ENCODE data around the gene SYT10.

Gene SYT10, protein sequence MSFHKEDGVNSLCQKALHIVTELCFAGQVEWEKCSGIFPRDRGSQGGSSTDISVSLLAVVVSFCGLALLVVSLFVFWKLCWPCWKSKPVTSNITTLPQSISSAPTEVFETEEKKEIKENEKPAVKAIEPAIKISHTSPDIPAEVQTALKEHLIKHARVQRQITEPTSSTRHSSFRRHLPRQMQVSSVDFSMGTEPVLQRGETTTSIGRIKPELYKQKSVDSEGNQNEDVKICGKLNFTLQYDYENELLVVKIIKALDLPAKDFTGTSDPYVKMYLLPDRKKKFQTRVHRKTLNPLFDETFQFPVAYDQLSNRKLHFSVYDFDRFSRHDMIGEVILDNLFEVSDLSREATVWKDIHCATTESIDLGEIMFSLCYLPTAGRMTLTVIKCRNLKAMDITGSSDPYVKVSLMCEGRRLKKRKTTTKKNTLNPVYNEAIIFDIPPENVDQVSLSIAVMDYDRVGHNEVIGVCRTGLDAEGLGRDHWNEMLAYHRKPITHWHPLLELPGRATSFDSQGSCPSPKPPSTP

DNA sequence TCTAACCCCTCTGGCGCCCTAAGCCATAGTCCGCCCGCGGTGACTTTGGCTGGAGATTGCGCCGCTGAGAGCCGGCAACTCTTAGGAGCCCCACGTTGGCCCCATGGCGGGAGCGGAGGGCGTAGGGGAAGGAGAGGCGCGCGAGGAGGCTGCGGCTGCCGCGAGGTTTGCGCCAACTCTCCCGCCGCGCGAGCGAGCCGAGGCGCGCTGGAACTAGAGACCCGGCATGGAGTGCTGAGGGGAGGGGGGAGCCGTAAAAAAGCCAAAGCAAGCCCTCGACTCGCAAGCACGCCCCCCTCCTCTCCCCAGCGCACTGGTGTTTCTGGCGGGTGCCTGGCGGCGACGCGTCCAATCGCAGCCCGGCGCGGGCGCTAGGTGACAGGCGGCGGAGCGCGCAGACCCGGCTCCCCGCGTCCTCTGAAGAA lies at the start of gene SYT10:
Gene SYT10 (minus strand): TSS at position 233 of the 425 bp plus-strand sequence. CDS start 297 bp downstream, outside the sequence.
- no peak for DNase-seq (ENCODE audit: low read depth in 1 of 2, low spot score in 1 of 2)
- in situ Hi-C loops (cut with HindIII; ENCODE audit: low pct_unique_long_range_greater_than_20kb, low sequenced_read_pairs), result no loop called here
- no peak for TF ChIP-seq JUND (IDR thresholded peaks at IDR 0.05; ENCODE audit: low read depth)

DNA sequence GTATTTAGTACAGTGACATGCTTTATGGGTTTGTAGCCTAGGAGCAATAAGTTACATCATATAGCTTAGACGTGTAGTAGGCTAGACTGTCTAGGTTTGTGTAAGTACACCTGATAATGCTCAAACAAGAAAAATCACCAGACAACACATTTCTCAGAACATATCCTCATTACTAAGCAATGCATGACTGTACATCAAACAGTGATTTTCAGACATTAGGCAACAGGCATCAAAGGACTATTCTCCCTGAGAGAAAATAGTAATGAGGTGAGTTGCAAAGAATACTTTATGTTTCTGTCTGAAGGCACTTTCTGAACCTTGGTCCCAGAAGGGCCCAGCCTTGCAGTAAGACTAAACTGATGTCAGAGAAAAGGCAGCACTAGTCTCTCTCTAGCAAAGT lies 48.4 kb upstream of the SYT10 start:
- no peak for DNase-seq (ENCODE audit: low read depth in 1 of 2, low spot score in 1 of 2)
- no peak for TF ChIP-seq JUND (IDR thresholded peaks at IDR 0.05; ENCODE audit: low read depth)
- in situ Hi-C loops (cut with HindIII; ENCODE audit: low pct_unique_long_range_greater_than_20kb, low sequenced_read_pairs), result no loop called here

DNA sequence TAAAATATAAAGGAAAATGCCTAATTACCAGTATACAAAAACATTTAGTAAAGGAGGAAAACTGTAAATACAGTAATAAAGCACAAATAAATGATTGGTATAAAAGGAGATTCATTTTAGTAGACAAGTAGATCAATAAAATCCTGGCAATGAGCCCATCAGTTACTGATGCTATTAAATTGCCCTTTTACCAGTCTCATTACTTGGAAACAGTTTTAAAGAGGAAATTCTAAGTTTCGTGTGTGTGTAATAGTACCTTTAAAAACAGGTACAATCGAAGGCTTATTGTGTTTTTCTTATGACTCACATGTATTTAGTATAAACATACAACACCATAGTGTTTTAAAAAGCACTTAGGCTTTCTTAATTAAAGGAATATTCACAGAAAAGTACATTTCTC lies 46.4 kb upstream of the SYT10 start:
- no peak for TF ChIP-seq JUND (IDR thresholded peaks at IDR 0.05; ENCODE audit: low read depth)
- no peak for DNase-seq (ENCODE audit: low read depth in 1 of 2, low spot score in 1 of 2)
- in situ Hi-C loops (cut with HindIII; ENCODE audit: low pct_unique_long_range_greater_than_20kb, low sequenced_read_pairs), result no loop called here

DNA sequence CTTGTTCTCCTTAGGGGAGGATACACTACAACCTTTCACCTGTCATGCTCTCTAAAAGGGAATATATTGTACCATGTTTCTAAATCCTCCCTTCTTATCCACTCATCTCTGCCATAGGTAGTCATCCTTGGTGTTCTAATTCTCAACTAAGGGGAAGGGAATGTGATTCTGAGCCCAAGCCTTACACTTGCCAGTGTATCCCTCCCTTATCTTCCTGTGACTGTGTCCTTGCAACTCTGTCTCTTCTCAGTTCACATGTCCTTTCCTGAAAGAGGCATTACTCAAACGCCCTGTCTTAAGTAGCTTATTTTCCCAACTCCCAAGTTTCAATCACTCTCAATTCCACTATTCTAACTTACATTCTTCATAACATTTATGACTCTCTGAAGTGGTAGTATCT lies 44.5 kb upstream of the SYT10 start:
- DNase-seq (ENCODE audit: low read depth in 1 of 2, low spot score in 1 of 2), result no peak
- in situ Hi-C loops (cut with HindIII; ENCODE audit: low pct_unique_long_range_greater_than_20kb, low sequenced_read_pairs), result no loop called here
- TF ChIP-seq JUND (IDR thresholded peaks at IDR 0.05; ENCODE audit: low read depth), result no peak

DNA sequence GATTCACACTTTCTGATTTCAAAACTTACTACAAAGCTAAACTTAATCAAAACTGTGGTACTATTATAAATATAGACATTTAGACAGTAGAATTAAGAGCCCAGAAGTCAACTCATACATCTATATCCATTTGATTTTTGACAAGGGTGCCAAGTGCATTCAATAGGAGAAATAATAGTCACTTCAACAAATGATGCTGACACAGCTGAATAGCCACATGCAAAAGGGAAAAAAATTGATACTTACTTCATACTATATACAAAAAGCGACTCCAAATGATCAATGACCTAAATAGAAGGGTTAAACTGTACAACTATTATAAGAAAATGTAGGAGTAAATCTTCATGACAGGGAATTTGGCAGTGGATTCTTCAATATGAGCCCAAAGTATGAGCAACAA lies 40.7 kb upstream of the SYT10 start:
- TF ChIP-seq JUND (IDR thresholded peaks at IDR 0.05; ENCODE audit: low read depth), result no peak
- DNase-seq (ENCODE audit: low read depth in 1 of 2, low spot score in 1 of 2), result no peak
- in situ Hi-C loops (cut with HindIII; ENCODE audit: low pct_unique_long_range_greater_than_20kb, low sequenced_read_pairs), result no loop called here

DNA sequence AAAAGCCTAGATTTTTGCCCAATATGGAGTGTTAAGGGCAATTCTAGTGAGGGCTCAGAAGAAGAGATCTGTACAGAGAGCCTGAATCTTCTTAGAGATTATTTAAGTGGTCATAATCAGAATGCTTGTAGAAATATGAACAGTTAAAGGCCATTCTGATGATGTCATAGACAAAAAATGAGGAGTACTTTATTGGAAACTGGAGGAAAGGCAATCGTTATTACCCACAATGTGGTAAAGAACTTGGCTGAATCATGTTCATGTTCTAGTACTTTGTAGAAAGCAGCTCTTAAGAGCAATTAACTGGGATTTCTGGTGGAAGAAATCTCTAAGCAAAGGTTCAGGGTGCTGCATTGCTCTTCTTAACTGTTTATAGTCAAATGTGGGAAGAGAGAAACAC lies 36.4 kb upstream of the SYT10 start:
- in situ Hi-C loops (cut with HindIII; ENCODE audit: low pct_unique_long_range_greater_than_20kb, low sequenced_read_pairs), result no loop called here
- TF ChIP-seq JUND (IDR thresholded peaks at IDR 0.05; ENCODE audit: low read depth), result no peak
- no peak for DNase-seq (ENCODE audit: low read depth in 1 of 2, low spot score in 1 of 2)

DNA sequence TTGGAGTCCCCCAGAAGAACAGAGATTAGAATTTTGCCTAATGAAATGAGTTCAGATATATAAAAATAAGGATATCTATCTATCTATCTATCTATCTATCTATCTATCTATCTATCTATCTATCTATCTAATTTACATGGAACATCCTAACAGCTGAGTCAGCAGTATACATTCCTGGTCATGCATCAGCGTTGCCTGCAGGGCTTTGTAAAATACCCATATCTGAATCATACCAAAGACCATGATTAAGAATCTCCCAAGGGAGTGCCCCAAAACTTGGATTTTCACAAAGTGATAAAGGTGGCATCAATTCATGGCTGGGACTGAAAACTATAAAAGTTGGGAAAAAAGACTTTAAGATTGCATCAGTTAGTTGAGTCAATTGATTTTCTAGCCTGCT lies 32.7 kb upstream of the SYT10 start:
- in situ Hi-C loops (cut with HindIII; ENCODE audit: low pct_unique_long_range_greater_than_20kb, low sequenced_read_pairs), result no loop called here

DNA sequence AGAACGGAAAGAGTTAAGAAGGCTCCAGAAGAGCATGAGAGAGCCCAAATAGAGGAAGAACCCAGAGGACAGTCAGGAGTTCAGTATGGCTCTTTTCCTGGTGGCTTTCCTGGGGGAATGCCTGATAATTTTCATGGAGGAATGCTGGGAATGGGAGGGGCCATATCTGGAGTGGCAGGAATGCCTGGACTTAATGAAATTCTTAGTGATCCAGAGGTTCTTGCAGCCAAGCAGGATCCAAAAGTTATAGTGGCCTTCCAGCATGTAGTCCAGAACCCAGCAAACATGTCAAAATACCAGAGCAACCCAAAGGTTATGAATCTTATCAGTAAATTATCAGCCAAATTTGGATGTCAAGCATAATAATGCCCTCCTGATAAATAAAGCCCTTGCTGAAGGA lies 15.5 kb upstream of the SYT10 start:
- in situ Hi-C loops (cut with HindIII; ENCODE audit: low pct_unique_long_range_greater_than_20kb, low sequenced_read_pairs), result no loop called here
- DNase-seq (ENCODE audit: low read depth in 1 of 2, low spot score in 1 of 2), result no peak
- no peak for TF ChIP-seq JUND (IDR thresholded peaks at IDR 0.05; ENCODE audit: low read depth)

More for the DNA sequence above, 32.7 kb upstream of the SYT10 start:
- TF ChIP-seq JUND (IDR thresholded peaks at IDR 0.05; ENCODE audit: low read depth), result no peak
- no peak for DNase-seq (ENCODE audit: low read depth in 1 of 2, low spot score in 1 of 2)

DNA sequence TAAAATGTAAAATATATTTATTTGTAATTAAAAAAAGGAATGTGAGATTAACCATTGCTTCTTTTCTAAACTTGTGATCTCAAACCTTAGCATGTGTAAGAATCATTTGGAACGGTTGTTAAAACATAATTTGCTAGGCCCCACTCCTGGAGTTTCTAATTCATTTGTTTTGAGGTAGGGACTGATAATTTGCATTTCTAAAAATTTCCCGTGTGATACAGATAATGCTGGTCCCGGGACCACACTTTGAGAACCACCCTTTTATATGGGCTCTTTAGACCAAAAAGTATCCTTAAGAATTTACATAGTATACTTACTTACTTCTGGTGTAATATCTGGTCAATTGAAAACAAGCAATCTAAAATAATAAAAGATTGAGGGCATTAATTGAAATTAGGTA lies 10.9 kb upstream of the SYT10 start:
- DNase-seq (ENCODE audit: low read depth in 1 of 2, low spot score in 1 of 2), result no peak
- in situ Hi-C loops (cut with HindIII; ENCODE audit: low pct_unique_long_range_greater_than_20kb, low sequenced_read_pairs), result no loop called here
- no peak for TF ChIP-seq JUND (IDR thresholded peaks at IDR 0.05; ENCODE audit: low read depth)

DNA sequence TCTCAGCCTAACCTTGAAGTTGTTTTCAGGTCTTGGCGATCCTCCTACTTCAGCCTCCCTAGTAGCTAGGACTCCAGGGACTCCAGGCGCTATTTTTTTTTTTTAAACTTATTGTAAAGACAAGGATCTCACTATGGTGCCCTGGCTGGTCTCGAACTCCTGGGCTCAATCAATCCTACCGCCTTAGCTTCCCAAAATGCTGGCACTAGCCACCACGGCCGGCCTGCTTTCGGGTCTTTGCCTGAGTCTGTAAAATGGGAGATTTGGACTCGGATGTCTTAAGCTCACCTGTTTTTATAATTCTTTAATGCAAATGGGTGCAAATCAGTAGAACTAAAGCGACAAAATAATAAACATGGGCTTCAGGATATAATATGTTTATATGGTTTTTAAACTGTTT lies 858 bp upstream of the SYT10 start:
- no peak for DNase-seq (ENCODE audit: low read depth in 1 of 2, low spot score in 1 of 2)
- TF ChIP-seq JUND (IDR thresholded peaks at IDR 0.05; ENCODE audit: low read depth), result no peak
- in situ Hi-C loops (cut with HindIII; ENCODE audit: low pct_unique_long_range_greater_than_20kb, low sequenced_read_pairs), result no loop called here

DNA sequence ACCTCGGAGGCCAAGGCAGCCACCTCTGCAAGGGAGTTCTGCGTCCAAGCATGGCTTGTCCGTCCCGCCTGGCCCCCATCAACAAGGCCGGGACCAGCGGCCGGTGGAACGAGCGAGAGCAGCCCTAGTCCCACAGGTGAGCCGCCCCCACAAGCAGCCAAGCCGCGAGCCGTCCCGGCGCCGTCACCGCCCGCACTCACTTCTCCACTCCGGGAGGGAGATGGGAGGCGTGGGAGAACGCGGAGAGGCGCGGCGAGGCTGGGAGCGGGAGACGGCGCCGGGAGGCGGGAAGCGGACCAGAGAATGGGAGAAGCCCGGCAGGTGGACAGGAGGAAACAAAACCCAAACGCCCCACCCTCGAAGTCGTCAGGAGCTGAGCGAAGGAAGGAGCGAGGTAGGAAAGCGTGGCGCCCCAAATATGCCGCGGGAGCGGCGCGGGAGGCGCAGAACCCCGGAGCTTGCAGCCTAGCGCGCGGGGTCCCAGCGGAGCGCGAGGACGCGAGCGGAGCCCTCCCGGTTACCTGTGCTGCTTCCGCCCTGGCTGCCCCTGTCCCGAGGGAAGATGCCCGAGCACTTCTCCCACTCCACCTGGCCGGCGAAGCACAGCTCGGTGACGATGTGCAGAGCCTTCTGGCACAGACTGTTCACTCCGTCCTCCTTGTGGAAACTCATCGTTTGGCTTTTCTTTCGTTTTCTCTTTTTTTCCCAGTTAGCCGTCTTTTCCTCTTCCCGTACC lies 600 bp downstream of the SYT10 start:
- DNase-seq (ENCODE audit: low read depth in 1 of 2, low spot score in 1 of 2), result no peak
- TF ChIP-seq JUND (IDR thresholded peaks at IDR 0.05; ENCODE audit: low read depth), result no peak
- in situ Hi-C loops (cut with HindIII; ENCODE audit: low pct_unique_long_range_greater_than_20kb, low sequenced_read_pairs), result no loop called here

DNA sequence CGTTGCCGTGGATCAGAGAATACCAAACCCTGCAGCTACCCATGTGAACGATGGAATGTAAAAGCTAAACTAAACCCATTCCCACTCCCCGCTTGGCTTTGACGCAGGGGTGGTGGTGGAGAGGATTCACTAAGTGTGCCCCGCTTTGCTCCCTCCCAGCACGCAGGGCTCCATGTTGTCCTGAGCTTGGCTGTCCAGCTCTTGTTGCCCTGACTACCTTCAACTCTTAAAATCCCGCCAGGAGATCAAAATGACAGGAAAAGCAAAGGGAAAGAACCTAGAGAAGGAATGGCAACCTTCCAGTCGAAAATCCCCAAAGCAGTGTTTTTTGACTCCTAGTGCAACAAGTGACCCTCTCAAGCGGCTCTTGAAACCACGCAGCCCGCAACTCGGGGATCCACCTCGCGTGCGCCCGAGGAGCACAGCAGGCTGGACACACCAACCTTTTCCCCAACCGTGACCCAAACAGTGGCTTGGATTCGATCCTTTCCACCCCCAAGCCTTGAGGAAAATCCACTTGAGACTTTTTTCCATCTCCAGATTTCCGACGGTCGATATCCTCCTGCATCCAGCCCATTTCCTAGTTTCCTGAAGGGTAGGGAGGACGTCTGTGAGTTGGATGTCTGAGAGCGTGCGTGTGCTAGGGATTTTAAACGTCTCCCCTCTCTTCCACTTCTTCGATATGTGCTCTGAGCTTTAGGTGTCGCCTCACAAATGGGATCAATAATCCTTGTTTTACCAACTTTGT lies 1.4 kb downstream of the SYT10 start:
- in situ Hi-C loops (cut with HindIII; ENCODE audit: low pct_unique_long_range_greater_than_20kb, low sequenced_read_pairs), result no loop called here
- TF ChIP-seq JUND (IDR thresholded peaks at IDR 0.05; ENCODE audit: low read depth), result no peak
- no peak for DNase-seq (ENCODE audit: low read depth in 1 of 2, low spot score in 1 of 2)

Data from T47D (cell line).